HG03103 (cell line): ENCODE results near the gene SRSF9.
"Not testable (repeated sequence)": the region's sequence is repeated elsewhere in the genome, so short reads cannot be mapped to it uniquely, and the experiment has no call there.

Experiments used
- ATAC-seq: cut with Tn5 transposase; IDR thresholded peaks from one replicate; pipeline ENCODE4 v1.9.1; 2021; ENCODE audit warnings: low read depth; ENCODE audit not compliant: unreplicated experiment

SRSF9 gene

GRCh38 chr12:120469450-120470149, at the start of gene SRSF9:
TSS of gene SRSF9 (minus strand) at chr12:120469748. CDS start at chr12:120469609, 139 bp downstream.
- ATAC-seq: peak; percentile 71

GRCh38 chr12:120519324-120519723, 49.8 kb upstream of the SRSF9 start:
- not testable (repeated sequence) for ATAC-seq

DNA sequence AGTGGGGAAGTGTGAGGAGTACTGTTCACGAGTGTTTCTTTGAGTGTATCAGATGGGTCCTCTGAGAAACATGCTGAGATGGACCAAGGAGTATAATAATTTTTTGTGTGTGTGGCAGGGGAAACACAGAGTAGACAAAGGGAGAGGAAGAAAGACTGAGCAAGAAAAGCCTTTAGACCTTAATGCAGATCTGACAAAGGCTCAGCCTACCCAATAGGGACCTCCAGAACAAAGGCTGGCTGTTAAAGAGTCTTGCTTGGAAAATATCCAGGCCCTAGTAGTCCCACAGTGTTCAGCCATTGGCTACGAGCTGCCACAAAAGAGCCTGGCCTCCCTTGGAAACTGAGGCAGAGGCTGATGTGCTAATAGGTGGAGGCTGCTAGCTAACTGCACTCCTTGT, 45.9 kb upstream of the SRSF9 start:
- no peak for ATAC-seq

DNA sequence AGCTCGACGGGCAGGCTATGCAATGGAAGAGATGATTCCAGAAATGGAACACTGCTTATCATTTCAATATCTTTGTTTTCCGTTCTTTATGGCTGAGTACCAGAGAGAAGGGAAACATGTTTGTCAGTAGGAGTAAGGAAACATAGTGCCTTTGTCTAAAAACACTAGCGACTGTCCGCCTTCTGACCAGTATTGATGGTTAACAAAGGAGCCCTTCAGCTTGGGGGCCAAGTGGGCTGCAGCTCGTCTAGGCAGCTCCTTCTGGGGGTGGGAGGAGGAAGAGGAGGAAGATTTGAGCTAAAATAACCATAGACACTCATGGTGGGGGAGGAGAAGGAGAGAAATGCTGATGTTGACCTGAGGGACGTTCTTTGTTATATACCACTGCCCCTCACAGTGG, 44.5 kb upstream of the SRSF9 start:
- ATAC-seq: no peak

DNA sequence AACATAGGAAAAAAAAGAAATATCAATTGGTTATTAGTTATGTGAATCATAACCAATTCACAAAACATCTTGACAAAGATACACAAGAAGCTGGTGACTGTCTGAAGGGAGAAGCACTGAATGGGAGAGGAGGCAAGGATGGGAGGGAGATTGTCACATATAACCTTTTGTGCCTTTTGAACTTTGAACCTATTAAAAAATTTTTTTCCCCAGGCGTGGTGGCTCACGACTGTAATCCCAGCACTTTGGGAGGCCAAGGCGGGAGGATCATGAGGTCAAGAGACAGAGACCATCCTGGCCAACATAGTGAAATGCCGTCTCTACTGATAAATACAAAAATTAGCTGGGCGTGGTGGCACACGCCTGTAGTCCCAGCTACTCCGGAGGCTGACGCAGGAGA, 39.0 kb upstream of the SRSF9 start:
- no peak for ATAC-seq

GRCh38 chr12:120504587-120504986, 35.0 kb upstream of the SRSF9 start:
- no peak for ATAC-seq

- no peak for ATAC-seq
Measured at GRCh38 chr12:120500581-120500980, 31.0 kb upstream of the SRSF9 start.

GRCh38 chr12:120498870-120499515, 29.4 kb upstream of the SRSF9 start:
- ATAC-seq: no peak

- no peak for ATAC-seq
Measured at GRCh38 chr12:120497524-120498150, 28.1 kb upstream of the SRSF9 start.

DNA sequence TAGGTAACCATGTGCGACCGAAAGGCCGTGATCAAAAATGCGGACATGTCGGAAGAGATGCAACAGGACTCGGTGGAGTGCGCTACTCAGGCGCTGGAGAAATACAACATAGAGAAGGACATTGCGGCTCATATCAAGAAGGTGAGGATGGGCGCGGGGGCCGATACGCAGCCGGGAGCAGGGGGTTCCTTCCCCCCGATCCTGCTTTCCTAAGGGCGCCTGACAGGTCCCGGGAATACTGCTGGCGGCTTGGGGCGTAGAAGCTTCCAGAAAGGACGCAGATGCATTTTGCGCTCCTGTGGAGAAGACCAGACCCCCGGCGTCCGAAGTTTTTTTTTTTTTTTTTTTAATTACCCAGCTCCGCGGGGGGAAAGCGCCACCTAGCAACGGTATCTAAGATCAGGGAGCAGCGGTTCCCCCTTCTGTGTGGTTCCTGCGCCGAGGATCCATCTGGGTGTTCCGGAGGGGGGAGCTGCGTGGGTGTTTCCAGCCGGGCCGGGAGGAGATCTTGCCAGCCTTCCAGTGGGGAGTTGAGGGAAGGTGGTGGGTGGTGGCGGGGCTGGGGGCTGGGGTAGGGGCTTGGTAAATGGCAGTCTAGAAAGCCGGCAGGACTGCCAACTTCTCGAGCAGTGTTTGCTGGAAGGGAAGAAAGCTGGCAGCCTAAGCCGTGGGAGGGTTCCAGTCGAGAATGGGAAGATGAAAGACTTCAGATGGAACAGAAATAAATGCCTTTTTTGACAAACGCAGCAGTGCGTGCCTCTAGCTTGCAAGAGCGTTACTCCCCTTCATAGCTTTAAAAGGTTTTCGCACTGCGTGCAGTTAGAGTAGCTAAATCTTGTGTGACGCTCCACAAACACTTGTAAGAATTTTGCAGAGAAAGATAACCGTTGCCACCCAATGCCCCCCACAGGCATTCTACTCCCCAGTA, 27.1 kb upstream of the SRSF9 start:
- ATAC-seq: no peak

DNA sequence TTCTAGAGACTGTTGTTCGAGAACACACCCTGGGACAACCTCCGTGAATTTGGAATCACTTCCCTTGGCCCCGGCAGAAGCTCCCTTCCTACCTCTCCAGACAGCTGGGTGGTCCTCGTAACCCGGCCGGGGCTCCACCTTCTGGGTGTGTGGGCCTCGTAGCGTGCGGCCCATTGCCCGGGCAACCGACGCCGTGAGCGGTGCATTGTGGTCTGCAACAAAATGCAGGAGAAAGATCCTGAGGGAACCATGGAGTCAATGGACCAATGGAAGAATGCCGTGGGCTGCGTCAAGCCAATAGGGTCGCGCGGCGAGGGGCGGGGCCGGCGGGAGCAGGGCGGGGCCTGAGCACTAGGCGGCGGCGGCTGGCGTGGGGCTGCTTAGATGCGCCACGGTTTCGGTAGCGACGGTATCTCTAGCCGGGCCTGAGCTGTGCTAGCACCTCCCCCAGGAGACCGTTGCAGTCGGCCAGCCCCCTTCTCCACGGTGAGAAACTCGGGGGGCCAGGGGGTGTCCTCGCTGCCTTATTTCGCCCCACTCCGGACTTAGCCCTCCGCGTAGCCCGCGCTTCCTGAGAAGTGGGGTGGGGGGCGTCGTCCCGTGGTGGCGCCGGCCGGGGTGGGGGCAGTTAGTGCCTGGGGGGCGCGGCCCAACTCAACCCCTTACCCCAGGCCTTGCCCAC, 26.3 kb upstream of the SRSF9 start, which contains the start of gene DYNLL1:
Gene DYNLL1, plus strand, starts transcription at position 383 of the 682 bp plus-strand sequence. CDS start 309 bp downstream, outside the sequence.
- peak; percentile 85 for ATAC-seq

DNA sequence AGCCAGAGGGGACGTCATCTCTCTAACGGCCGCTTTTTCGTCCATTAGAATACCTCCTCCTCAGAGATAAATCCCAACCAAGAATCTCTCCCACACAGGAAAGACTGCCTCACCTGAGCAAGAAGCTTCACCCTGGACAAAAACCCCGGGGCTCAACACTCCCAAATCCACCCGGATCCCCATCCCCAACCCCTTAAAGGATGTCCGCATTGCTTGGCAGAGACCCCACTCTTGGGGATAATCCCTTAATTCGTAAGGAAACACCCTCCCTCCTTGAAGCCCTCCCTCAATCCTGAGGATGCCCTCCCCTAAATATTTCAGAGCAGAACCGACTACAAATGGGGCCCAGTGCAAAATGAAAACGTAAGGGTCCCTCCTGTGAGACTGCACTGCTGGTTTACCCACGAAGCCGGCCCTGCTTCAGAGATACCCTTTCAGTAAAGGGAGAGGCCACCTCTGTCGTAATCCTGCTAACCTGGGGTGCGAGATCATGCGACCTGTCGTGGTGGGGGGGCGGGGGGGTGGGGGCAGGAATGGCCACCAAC, 25.7 kb upstream of the SRSF9 start:
- no peak for ATAC-seq

GRCh38 chr12:120490833-120491512, 21.4 kb upstream of the SRSF9 start:
- no peak for ATAC-seq

DNA sequence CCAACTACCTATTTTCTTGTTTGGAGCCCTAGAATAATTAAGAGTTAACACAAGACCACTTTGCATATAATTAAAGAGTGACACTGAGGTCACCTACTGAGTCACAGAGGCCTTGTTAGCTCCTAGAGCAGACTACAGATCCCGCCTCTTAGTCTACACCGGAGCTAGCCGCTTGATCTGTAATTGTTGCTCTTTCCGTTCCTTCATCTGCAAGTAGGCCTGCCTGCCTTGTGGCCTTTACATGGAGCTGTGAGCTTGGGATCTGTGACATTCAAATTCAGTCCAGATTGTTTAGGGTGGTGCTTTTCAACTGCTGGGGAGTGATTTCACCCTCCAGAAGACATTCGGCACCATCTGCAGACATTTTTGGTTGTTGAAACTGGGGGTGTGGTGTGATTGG, 20.8 kb upstream of the SRSF9 start:
- no peak for ATAC-seq

GRCh38 chr12:120489018-120489417, 19.5 kb upstream of the SRSF9 start:
- no peak for ATAC-seq

DNA sequence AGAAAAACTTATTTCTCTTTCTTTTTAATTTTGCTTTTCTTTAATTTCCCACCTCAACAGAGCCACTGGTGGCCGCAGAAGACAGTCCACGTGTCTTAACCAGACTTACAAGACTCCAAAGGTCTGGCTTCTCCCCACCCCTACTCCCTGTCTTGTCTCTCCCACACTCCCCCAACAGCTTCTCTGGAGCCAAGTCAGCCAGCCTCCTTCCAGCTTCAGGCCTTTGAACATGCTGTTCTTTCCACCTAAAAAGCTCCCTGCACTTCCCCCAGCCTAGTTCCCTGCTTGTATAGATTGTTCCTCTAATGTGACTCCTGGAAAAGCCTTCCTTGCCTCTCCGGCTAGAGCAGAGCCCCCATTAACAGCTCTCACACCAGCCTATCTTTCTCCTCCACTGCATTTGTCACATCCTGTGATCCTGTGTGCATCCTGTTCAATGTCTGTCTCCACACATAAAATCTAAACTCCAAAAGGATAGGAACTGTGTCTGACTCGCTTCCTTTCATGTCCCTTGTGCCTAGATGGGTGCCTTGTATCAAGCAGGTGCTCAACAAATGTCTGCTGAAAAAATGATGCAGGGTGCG, 18.6 kb upstream of the SRSF9 start:
- ATAC-seq: no peak

GRCh38 chr12:120487552-120487951, 18.0 kb upstream of the SRSF9 start:
- not testable (repeated sequence) for ATAC-seq

- no peak for ATAC-seq
Measured at GRCh38 chr12:120485961-120486881, 16.7 kb upstream of the SRSF9 start.
